PC-9 (cell line): ENCODE data around the gene CLCN6.

Source experiments
- EZH2 ChIP-seq: fragments of 200-600 bp; sonication (generic); IDR thresholded peaks from 2 replicates; pipeline ENCODE4 v1.8.0; 2017; ENCODE audit warnings: antibody characterized with exemption, low read depth
- TF ChIP-seq, protein P1 (sequence below): fragments of 200-600 bp; sonication (generic); conservative IDR thresholded peaks from 2 replicates; pipeline ENCODE4 v1.6.1; 2017; ENCODE audit warnings: mixed run types, antibody characterized with exemption, mild to moderate bottlenecking, moderate library complexity

- TF ChIP-seq, protein P1, sequence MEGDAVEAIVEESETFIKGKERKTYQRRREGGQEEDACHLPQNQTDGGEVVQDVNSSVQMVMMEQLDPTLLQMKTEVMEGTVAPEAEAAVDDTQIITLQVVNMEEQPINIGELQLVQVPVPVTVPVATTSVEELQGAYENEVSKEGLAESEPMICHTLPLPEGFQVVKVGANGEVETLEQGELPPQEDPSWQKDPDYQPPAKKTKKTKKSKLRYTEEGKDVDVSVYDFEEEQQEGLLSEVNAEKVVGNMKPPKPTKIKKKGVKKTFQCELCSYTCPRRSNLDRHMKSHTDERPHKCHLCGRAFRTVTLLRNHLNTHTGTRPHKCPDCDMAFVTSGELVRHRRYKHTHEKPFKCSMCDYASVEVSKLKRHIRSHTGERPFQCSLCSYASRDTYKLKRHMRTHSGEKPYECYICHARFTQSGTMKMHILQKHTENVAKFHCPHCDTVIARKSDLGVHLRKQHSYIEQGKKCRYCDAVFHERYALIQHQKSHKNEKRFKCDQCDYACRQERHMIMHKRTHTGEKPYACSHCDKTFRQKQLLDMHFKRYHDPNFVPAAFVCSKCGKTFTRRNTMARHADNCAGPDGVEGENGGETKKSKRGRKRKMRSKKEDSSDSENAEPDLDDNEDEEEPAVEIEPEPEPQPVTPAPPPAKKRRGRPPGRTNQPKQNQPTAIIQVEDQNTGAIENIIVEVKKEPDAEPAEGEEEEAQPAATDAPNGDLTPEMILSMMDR, result no peak
- no peak for TF ChIP-seq EZH2
These were observed 54.6 kb downstream of the CLCN6 start for GRCh38 chr1:11860587-11860986.
